ENCODE results near the gene UBQLN3.

UBQLN3 gene

DNA sequence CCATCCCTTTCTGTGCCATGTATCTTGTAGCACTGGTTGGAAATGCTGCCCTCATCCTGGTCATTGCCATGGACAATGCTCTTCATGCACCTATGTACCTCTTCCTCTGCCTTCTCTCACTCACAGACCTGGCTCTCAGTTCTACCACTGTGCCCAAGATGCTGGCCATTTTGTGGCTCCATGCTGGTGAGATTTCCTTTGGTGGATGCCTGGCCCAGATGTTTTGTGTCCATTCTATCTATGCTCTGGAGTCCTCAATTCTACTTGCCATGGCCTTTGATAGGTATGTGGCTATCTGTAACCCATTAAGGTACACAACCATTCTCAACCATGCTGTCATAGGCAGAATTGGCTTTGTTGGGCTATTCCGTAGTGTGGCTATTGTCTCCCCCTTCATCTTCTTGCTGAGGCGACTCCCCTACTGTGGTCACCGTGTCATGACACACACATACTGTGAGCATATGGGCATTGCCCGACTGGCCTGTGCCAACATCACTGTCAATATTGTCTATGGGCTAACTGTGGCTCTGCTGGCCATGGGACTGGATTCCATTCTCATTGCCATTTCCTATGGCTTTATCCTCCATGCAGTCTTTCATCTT, 20.9 kb downstream of the UBQLN3 start:
- no peak overlapping the region for H3K27ac ChIP-seq
- TF ChIP-seq ZFX (IDR thresholded peaks at IDR 0.05; ENCODE audit: borderline replicate concordance) = no peak
- TF ChIP-seq, protein P1, sequence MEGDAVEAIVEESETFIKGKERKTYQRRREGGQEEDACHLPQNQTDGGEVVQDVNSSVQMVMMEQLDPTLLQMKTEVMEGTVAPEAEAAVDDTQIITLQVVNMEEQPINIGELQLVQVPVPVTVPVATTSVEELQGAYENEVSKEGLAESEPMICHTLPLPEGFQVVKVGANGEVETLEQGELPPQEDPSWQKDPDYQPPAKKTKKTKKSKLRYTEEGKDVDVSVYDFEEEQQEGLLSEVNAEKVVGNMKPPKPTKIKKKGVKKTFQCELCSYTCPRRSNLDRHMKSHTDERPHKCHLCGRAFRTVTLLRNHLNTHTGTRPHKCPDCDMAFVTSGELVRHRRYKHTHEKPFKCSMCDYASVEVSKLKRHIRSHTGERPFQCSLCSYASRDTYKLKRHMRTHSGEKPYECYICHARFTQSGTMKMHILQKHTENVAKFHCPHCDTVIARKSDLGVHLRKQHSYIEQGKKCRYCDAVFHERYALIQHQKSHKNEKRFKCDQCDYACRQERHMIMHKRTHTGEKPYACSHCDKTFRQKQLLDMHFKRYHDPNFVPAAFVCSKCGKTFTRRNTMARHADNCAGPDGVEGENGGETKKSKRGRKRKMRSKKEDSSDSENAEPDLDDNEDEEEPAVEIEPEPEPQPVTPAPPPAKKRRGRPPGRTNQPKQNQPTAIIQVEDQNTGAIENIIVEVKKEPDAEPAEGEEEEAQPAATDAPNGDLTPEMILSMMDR (IDR thresholded peaks at IDR 0.05) = no peak

DNA sequence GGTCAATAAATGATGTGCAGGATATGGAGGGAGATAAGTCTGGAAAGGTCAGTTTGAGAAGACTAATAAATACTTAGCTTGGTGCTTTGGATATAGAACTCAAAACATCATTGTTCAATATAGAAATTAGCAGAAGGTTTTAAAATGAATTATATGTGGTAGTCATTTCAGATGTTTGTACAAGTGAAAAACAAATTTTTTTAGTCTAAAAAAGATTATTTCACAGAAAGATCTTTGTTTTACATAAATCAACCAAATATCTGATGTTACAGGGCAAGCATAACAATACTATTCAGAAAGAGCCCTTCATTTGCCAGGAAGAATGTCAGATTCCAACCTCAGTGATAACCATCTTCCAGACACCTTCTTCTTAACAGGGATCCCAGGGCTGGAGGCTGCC, 21.4 kb downstream of the UBQLN3 start, which contains the start of gene OR52D1:
TSS of gene OR52D1 (plus strand) at position 301 of the 400 bp plus-strand sequence. CDS start at position 323, 22 bp downstream.
- H3K27ac ChIP-seq = no peak within 1 kb of the TSS
- TF ChIP-seq, protein P1 (IDR thresholded peaks at IDR 0.05) = no peak
- no peak for TF ChIP-seq ZFX (IDR thresholded peaks at IDR 0.05; ENCODE audit: borderline replicate concordance)

DNA sequence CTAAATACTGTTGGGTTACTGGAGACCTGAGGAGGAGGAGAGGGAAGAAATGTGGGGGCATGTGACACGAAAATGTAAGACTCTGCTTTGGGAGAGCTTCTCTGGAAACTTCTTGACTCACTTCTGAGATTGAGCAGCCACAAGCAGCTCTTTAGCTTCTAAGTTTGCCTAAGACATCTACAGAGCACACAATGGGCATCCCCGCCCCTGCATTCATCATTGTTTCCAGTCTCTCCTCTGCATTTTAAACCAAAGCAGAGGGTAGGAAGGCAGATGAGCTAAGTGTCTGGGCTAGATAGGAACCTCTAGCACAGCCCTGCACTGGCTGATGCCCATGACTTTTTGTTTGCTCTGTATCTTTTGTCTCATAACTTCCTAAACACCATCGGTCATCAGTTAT, 23.3 kb downstream of the UBQLN3 start:
- H3K27ac ChIP-seq = no peak overlapping the region
- TF ChIP-seq, protein P1 (IDR thresholded peaks at IDR 0.05) = no peak
- TF ChIP-seq ZFX (IDR thresholded peaks at IDR 0.05; ENCODE audit: borderline replicate concordance) = no peak

DNA sequence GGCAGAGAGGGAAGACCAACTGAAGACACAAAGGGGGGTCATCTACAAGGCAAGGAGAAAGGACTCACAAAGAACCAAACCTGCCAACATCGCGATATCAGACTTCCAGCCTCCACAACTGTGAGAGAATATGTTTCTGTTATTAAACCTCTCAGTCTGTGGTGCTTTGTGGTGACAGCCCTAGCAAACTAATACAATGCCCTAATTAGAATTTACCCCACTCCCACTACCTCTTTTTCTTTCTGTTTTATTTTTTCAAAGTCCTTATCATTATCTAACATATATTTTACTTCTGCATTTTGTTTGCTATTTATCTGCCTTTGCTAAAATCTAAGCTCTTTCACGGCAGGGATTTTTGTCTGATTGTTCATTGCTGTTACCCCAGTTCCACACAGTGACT, 23.8 kb downstream of the UBQLN3 start:
- TF ChIP-seq, protein P1 (IDR thresholded peaks at IDR 0.05) = no peak
- no peak for TF ChIP-seq ZFX (IDR thresholded peaks at IDR 0.05; ENCODE audit: borderline replicate concordance)
- no peak overlapping the region for H3K27ac ChIP-seq

DNA sequence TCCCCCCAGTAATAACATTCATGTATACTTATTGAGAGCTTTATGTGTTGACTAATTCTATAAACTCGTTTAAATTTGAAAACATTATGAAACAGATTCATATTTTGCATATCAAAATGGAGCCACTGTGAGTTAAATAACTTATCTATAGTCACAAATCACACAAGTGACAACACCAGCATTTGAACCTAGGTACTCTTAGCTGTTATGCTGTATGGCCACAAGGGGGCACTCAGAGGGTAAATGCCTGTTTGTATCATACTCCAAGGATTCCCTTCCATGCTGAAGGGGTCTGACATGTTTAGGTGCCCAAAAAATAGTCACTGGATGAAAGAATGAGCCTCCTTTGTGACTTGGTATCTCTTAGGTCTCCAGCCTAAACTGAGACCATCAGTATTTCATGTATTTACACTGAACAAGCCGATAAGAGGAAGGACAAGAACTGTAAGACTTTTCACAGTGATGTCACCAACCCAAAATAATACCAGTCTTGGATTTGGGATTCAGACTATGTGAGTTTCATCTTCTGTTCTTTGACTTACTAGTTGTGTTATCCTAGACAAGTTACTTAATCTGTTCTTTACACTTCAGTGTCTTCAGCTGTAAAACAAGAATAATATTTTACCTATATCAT, 33.5 kb downstream of the UBQLN3 start:
- TF ChIP-seq, protein P1 (IDR thresholded peaks at IDR 0.05) = peak; percentile 85
- no peak for TF ChIP-seq ZFX (IDR thresholded peaks at IDR 0.05; ENCODE audit: borderline replicate concordance)
- no peak overlapping the region for H3K27ac ChIP-seq

DNA sequence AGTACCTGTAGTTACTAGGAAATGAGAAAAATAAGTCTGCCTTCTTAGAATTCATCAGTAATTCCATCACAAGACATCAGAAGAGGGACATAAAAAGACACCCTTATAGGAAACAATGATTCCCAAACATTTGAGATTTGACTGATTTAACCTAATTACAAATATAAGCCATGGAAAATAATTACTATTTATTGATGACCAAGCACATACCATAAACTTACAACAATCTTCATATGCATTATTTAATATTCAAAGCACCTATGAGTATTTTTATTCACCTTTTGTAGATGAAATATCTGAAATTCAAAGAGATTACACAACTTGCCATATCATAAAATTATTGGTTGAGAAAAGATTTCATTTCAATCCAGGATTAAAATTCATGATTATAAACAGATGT, 35.8 kb downstream of the UBQLN3 start:
- H3K27ac ChIP-seq = no peak overlapping the region
- TF ChIP-seq, protein P1 (IDR thresholded peaks at IDR 0.05) = no peak
- no peak for TF ChIP-seq ZFX (IDR thresholded peaks at IDR 0.05; ENCODE audit: borderline replicate concordance)

DNA sequence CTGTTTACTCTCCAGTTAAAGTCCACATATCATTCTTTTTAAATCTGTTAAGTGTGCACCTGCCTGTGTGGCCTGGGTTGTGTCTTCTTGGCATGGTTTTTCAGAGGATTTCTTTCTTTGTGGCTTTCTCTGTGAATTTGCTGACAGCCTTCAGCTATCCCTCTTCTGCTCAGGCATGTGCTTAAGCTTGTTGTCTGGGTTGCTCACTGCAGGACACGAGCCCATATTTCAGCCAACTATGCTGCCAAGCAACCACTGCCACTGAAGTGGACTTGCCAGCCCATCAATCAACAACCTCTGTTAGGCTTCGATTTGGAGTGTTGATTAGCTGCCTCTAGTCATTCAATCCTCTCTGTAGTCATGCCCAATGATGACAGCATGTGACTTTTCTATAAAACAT, 42.2 kb downstream of the UBQLN3 start:
- TF ChIP-seq ZFX (IDR thresholded peaks at IDR 0.05; ENCODE audit: borderline replicate concordance) = no peak
- TF ChIP-seq, protein P1 (IDR thresholded peaks at IDR 0.05) = no peak
- H3K27ac ChIP-seq = no peak overlapping the region
